ENCODE measurements around the gene LARP1. TPM values are rescaled to one million over a fixed set of nuclear protein-coding genes. Genes with fewer than 3 reads are reported as not detected.

LARP1 gene
- total and polyA plus RNA-seq, 9 of the 15 experiments (the other 6 are each of a cell fraction or from before 2014, with no cell fraction given), result 22.6 to 300 (median 92.0) TPM

DNA sequence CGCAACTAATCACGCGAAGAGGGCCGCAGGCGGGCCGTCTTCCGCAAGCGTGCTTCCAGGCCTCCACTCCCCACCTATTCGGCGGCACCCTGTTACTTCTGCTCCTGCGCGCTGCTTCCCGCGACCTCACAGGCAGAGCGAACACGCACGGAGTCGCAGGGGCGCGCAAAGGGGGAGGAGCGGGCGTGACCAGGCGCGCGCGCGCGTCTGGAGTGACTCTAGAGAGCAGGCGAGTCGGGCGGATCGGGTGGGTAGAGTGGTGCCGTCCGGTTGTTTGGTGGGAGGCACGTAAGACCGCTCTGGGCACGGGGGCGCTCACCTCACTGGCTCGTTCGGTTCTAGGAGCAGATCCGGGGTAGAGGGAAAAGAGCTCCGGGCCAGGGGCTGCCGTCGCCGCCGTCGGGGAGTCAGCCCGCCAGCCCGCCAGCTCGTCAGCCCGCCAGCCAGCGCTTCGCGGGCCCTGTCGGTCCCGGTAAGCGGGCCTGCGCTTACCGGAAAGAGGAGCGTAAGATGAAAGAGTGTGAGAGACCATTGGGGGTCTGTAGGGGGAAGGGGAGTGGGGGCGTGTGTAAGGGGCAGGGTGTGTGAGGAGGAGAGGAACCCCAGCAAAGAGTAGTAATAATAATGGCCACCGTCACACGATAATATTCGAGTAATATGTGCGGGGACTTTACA lies 103.3 kb downstream of the LARP1 start, which contains the start of gene CNOT8 (continued):
- TF ChIP-seq, protein P1, sequence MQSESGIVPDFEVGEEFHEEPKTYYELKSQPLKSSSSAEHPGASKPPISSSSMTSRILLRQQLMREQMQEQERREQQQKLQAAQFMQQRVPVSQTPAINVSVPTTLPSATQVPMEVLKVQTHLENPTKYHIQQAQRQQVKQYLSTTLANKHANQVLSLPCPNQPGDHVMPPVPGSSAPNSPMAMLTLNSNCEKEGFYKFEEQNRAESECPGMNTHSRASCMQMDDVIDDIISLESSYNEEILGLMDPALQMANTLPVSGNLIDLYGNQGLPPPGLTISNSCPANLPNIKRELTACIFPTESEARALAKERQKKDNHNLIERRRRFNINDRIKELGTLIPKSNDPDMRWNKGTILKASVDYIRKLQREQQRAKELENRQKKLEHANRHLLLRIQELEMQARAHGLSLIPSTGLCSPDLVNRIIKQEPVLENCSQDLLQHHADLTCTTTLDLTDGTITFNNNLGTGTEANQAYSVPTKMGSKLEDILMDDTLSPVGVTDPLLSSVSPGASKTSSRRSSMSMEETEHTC (IDR thresholded peaks at IDR 0.05), result no peak
- TF ChIP-seq ZNF121 (CRISPR knock-in tag; conservative IDR thresholded peaks at IDR 0.05), result no peak
- no peak for TF ChIP-seq ZNF668 (CRISPR knock-in tag; IDR thresholded peaks at IDR 0.05)
- TF ChIP-seq CLOCK (CRISPR knock-in tag; IDR thresholded peaks at IDR 0.05; ENCODE audit: borderline replicate concordance), result no peak
- TF ChIP-seq NEUROD1 (IDR thresholded peaks at IDR 0.05; ENCODE audit: borderline replicate concordance, low read depth, low read length, partially characterized antibody), result no peak
- TF ChIP-seq, protein P2, sequence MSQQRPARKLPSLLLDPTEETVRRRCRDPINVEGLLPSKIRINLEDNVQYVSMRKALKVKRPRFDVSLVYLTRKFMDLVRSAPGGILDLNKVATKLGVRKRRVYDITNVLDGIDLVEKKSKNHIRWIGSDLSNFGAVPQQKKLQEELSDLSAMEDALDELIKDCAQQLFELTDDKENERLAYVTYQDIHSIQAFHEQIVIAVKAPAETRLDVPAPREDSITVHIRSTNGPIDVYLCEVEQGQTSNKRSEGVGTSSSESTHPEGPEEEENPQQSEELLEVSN (IDR thresholded peaks at IDR 0.05; ENCODE audit: borderline replicate concordance in 1 of 2, extremely low read depth in 1 of 2, insufficient read depth in 1 of 2, insufficient read length in 1 of 2, low read depth in 1 of 2, low read length in 1 of 2, poor library complexity in 1 of 2, severe bottlenecking in 1 of 2), result peak in 1 of 2 experiments; percentile 48
- TF ChIP-seq TEAD1 (CRISPR knock-in tag; IDR thresholded peaks at IDR 0.05), result no peak
- TF ChIP-seq PHB (CRISPR knock-in tag; IDR thresholded peaks at IDR 0.05), result no peak
- TF ChIP-seq IFI16 (CRISPR knock-in tag; IDR thresholded peaks at IDR 0.05), result no peak
- TF ChIP-seq SIX5 (IDR thresholded peaks at IDR 0.05; ENCODE audit: borderline replicate concordance in 1 of 2, insufficient read depth in 1 of 2, low read depth in 1 of 2, low read length in 2 of 2), result no peak
- no peak for TF ChIP-seq IRF2 (CRISPR knock-in tag; IDR thresholded peaks at IDR 0.05)
- no peak for TF ChIP-seq ZNF175 (CRISPR knock-in tag; IDR thresholded peaks at IDR 0.05; ENCODE audit: low read depth)
- no peak for TF ChIP-seq ZNF445 (CRISPR knock-in tag; IDR thresholded peaks at IDR 0.05; ENCODE audit: low read depth)
- no peak for TF ChIP-seq ILF3 (IDR thresholded peaks at IDR 0.05; ENCODE audit: borderline replicate concordance)
- no peak for TF ChIP-seq ZFP1 (CRISPR knock-in tag; IDR thresholded peaks at IDR 0.05)
- no peak for TF ChIP-seq ETV6 (IDR thresholded peaks at IDR 0.05; ENCODE audit: borderline replicate concordance in 1 of 2, low read depth in 2 of 2, low read length in 1 of 2)
- TF ChIP-seq ETV6 (CRISPR knock-in tag; IDR thresholded peaks at IDR 0.05; ENCODE audit: borderline replicate concordance), result no peak
- TF ChIP-seq ZNF561 (CRISPR knock-in tag; conservative IDR thresholded peaks at IDR 0.05), result no peak
- TF ChIP-seq, protein P3, sequence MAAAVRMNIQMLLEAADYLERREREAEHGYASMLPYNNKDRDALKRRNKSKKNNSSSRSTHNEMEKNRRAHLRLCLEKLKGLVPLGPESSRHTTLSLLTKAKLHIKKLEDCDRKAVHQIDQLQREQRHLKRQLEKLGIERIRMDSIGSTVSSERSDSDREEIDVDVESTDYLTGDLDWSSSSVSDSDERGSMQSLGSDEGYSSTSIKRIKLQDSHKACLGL (CRISPR knock-in tag; IDR thresholded peaks at IDR 0.05; ENCODE audit: borderline replicate concordance, poor library complexity, severe bottlenecking), result no peak
- TF ChIP-seq ZNF408 (CRISPR knock-in tag; IDR thresholded peaks at IDR 0.05; ENCODE audit: low read depth), result no peak
